SK-N-SH treated with all-trans-retinoic acid at 6 μM for 48 hours (cell line): Measurements from ENCODE around the gene GRK5.

Experiments used
- PPARA ChIP-seq: fragments of 250-450 bp; sonication (Bioruptor Pico); IDR thresholded peaks from 2 replicates; pipeline ENCODE4 v1.5.0; 2020; ENCODE audit warnings: mild to moderate bottlenecking, borderline replicate concordance
- ZFP3 ChIP-seq: fragments of 250-450 bp; sonication (Bioruptor Pico); IDR thresholded peaks from 2 replicates; pipeline ENCODE4 v1.5.0; 2020; ENCODE audit warnings: mild to moderate bottlenecking, moderate library complexity
- ZFP30 ChIP-seq: fragments of 450-650 bp; formaldehyde crosslinking; IDR thresholded peaks from 2 replicates; pipeline ENCODE4 v1.5.0; 2022; ENCODE audit warnings: mild to moderate bottlenecking, moderate library complexity
- ZNF70 ChIP-seq: fragments of 450-650 bp; formaldehyde crosslinking; IDR thresholded peaks from 2 replicates; pipeline ENCODE4 v1.5.0; 2020; ENCODE audit warnings: mild to moderate bottlenecking, moderate library complexity
- TF ChIP-seq, protein P1 (sequence below): fragments of 250-450 bp; sonication (Bioruptor Pico); IDR thresholded peaks from 2 replicates; pipeline ENCODE4 v1.5.1; 2021; ENCODE audit warnings: mild to moderate bottlenecking, moderate library complexity

DNA sequence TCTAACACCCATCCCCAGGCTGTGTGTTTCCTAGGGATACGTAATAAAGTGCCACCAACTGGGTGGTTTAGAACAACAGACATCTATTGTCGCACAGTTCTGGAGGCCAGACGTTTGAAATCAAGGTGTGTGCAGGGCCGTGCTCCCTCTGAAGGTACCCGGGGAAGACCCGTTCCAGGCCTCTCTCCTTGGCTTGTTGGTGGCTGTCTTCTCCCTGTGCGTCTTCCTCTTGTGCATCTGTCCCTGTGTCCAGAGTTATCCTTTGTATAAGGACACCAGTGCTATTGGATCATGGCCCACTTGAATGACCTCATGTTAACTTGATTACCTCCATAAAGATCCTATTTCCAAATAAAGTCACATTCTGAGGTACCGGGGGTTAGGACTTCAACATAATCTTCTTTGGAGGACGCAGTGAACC is 15.6 kb downstream of the GRK5 start:
- no peak for TF ChIP-seq PPARA (CRISPR knock-in tag)
- TF ChIP-seq, protein P1, sequence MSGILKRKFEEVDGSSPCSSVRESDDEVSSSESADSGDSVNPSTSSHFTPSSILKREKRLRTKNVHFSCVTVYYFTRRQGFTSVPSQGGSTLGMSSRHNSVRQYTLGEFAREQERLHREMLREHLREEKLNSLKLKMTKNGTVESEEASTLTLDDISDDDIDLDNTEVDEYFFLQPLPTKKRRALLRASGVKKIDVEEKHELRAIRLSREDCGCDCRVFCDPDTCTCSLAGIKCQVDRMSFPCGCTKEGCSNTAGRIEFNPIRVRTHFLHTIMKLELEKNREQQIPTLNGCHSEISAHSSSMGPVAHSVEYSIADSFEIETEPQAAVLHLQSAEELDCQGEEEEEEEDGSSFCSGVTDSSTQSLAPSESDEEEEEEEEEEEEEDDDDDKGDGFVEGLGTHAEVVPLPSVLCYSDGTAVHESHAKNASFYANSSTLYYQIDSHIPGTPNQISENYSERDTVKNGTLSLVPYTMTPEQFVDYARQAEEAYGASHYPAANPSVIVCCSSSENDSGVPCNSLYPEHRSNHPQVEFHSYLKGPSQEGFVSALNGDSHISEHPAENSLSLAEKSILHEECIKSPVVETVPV (CRISPR knock-in tag), result no peak
- TF ChIP-seq ZNF70, result no peak
- TF ChIP-seq ZFP3 (CRISPR knock-in tag), result no peak
- TF ChIP-seq ZFP30 (CRISPR knock-in tag), result no peak
